IPS-20b (cell line): Measurements from ENCODE around the gene C19orf53.

ENCODE experiments used
- H3K27ac ChIP-seq: one replicate; pipeline ENCODE4 v1.5.1; 2013; ENCODE audit warnings: low read length
- H3K27me3 ChIP-seq: 2 replicates; pipeline ENCODE4 v1.6.1; 2013; ENCODE audit warnings: mild to moderate bottlenecking, low read length, inconsistent platforms; ENCODE audit not compliant: insufficient read depth
- H3K36me3 ChIP-seq: 2 replicates; pipeline ENCODE4 v1.6.1; 2013; ENCODE audit warnings: low read depth, mild to moderate bottlenecking, inconsistent platforms, low read length, moderate library complexity; ENCODE audit not compliant: insufficient read depth
- H3K4me1 ChIP-seq: 2 replicates; pipeline ENCODE4 v1.6.1; 2013; ENCODE audit warnings: mild to moderate bottlenecking, control low read depth, inconsistent platforms, low read length, moderate library complexity; ENCODE audit not compliant: insufficient read depth
- H3K4me3 ChIP-seq: 2 replicates; pipeline ENCODE4 v1.5.1; 2013; ENCODE audit warnings: mild to moderate bottlenecking, low read length, inconsistent platforms
- H3K9ac ChIP-seq: 2 replicates; pipeline ENCODE4 v1.6.1; 2013; ENCODE audit warnings: low read depth, mild to moderate bottlenecking, inconsistent platforms, low read length, moderate library complexity
- H3K9me3 ChIP-seq: 2 replicates; pipeline ENCODE4 v1.6.1; 2013; ENCODE audit warnings: mild to moderate bottlenecking, low read depth, low read length, inconsistent platforms; ENCODE audit not compliant: insufficient read depth

Gene C19orf53

DNA sequence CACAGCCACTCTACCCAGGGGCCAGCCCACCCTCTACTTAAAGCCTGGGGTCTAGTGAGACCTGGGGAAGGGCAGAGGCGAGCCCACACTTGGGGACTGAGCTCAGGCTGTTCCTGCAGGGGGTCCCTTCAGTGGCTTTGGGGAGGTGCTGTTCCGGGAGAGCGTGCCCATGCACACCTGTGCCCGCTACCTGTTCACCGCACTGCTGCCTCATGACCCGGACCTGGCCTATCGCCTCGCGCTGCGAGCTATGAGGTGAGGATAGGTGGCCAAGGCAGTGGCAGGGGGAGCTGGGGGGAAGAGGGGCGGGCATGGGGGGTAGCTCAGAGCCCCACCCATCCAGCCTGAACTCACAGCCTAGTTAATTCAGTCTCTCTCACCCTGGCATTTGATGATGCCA is 45.0 kb downstream of the C19orf53 start:
- Histone ChIP-seq H3K4me1 (no peaks in the 10 kb centered on the region), H3K9me3 (no peaks in the 10 kb centered on the region), H3K36me3 (peaks cover 43% of the 10 kb centered on the region), H3K27ac (no peak overlapping the region), H3K27me3 (no peaks in the 10 kb centered on the region), H3K9ac (no peak overlapping the region), H3K4me3 (no peak overlapping the region)

GRCh38 chr19:13821292-13821691 is 47.0 kb downstream of the C19orf53 start:
- Histone ChIP-seq H3K27ac (no peak overlapping the region), H3K4me3 (no peak overlapping the region), H3K9ac (no peak overlapping the region), H3K9me3 (no peaks in the 10 kb centered on the region), H3K4me1 (no peaks in the 10 kb centered on the region), H3K36me3 (peaks cover 41% of the 10 kb centered on the region), H3K27me3 (no peaks in the 10 kb centered on the region)

DNA sequence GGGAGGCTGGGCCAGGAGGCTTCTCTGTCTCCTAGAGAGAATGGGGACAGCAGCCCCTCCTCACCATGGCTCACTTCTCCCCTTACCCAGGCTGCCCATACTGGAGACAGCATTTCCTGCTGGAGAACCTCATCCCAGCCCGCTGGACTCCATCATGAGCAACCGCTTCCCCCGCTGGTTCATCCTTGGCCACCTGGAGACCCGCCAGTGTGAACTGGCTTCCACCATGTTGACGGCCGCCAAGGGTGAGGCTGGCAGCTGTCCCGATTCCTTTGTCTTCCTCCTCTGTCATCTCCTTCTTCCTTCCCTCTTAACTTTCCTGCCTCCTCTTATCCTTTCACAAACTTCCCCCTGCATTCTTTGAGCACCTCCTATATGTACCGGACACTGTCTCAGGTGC is 49.0 kb downstream of the C19orf53 start:
- no peak overlapping the region for H3K9ac ChIP-seq
- no peaks in the 10 kb centered on the region for H3K9me3 ChIP-seq
- H3K27ac ChIP-seq, result no peak overlapping the region
- H3K4me1 ChIP-seq, result no peaks in the 10 kb centered on the region
- H3K4me3 ChIP-seq, result no peak overlapping the region
- H3K27me3 ChIP-seq, result no peaks in the 10 kb centered on the region
- H3K36me3 ChIP-seq, result peaks cover 53% of the 10 kb centered on the region

GRCh38 chr19:13823901-13824300 is 49.6 kb downstream of the C19orf53 start:
- Histone ChIP-seq H3K27ac (no peak overlapping the region), H3K27me3 (no peaks in the 10 kb centered on the region), H3K4me3 (no peak overlapping the region), H3K4me1 (no peaks in the 10 kb centered on the region), H3K36me3 (peaks cover 59% of the 10 kb centered on the region), H3K9me3 (no peaks in the 10 kb centered on the region), H3K9ac (no peak overlapping the region)

GRCh38 chr19:13824703-13825102 is 50.4 kb downstream of the C19orf53 start:
- Histone ChIP-seq H3K9me3 (no peaks in the 10 kb centered on the region), H3K4me1 (no peaks in the 10 kb centered on the region), H3K9ac (no peak overlapping the region), H3K27ac (no peak overlapping the region), H3K27me3 (no peaks in the 10 kb centered on the region), H3K36me3 (peaks cover 62% of the 10 kb centered on the region), H3K4me3 (no peak overlapping the region)

DNA sequence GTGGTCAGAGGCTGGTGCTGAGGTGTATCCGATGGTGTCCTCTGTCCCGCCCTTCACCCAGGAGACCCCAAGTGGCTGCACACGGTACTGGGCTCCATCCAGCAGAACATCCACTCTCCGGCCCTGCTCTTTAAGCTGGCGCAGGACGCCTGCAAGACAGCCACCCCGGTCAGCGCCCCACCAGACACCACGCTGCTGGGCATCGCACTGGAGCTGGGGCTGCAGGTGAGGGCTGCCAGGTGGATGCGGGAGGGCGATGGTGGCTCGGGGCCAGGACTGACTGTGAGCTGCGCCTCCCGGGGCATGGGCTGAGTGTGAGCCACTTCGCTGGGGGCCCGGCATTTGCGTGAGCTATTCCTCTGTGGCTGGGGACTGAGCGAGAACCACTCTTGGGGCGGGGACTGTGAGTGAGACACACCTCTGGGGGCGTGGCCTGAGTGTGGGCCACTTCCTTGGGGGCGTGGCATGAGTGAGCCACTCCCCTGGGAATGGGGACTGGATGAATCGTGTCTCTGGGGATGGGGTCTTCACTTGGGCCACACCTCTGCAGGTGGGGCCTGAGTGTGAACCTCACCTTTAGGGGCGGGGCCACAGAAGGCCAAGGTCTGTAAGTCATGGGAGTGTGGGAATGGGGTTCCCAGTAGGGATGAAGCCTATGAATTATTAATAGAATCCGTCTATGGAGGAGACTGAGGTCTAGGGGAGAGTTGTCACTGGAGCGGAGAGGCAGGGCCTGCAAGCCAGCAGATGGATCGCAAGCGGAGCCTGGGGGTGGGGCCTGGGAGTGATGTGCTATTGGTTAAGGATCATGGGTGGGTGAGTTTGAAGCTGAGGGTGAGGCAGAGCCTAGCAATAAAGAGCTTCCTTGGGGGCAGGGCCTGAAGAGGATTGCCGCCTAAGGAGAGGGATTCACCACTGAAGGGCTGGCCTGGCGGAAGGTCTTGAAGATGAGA is 51.5 kb downstream of the C19orf53 start:
- H3K9ac ChIP-seq, result no peak overlapping the region
- H3K27ac ChIP-seq, result no peak overlapping the region
- H3K9me3 ChIP-seq, result no peaks in the 10 kb centered on the region
- no peaks in the 10 kb centered on the region for H3K27me3 ChIP-seq
- no peak overlapping the region for H3K4me3 ChIP-seq
- H3K4me1 ChIP-seq, result no peaks in the 10 kb centered on the region
- H3K36me3 ChIP-seq, result peaks cover 63% of the 10 kb centered on the region

DNA sequence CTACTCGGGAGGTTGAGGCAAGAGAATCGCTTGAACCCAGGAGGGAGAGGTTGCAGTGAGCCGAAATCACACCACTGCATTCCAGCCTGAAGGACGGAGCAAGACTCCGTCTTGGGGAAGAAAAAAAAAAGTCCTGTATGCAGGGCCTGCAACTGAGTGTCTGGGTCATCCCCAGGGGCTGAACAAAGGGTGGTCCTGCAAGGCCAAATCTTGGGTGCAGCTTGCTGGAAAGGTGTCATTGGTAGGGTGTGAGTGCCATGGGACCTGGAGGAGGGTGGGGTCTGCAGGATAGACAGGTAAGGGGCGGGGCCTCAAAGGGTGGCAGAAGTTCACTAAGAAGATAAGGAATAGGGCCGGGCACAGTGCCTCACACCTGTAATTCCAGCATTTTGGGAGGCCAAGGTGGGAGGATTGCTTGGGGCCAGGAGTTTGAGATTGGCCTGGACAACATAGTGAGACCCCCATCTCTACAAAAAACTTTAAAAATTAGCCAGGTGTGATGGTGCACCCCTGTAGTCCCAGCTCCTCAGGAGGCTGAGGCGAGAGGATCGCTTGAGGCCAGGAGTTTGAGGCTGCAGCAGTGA is 52.5 kb downstream of the C19orf53 start:
- no peak overlapping the region for H3K27ac ChIP-seq
- peaks cover 58% of the 10 kb centered on the region for H3K36me3 ChIP-seq
- no peaks in the 10 kb centered on the region for H3K9me3 ChIP-seq

DNA sequence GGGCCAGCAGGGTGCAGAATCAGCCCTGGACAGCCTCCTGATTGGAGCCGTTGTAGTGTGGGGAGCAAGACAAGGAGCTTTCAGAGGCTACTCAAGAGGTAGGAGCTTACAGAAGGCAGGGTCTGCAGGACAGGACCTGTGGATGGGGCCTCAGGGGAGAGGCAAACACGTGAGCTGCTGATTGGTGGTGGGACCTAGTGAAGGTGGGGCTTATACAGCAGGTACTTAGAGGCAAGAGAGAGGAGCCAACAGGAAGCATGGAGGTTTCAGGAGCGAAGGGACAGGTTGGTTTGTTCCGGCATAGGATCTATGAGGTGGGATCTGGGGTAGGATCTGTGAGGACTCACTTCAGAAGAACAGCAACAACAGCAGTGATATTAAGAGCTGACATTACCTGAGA is 53.4 kb downstream of the C19orf53 start:
- Histone ChIP-seq H3K27me3 (no peaks in the 10 kb centered on the region), H3K9me3 (no peaks in the 10 kb centered on the region), H3K36me3 (peaks cover 50% of the 10 kb centered on the region), H3K9ac (no peak overlapping the region), H3K4me1 (no peaks in the 10 kb centered on the region), H3K27ac (no peak overlapping the region), H3K4me3 (no peak overlapping the region)

More for the DNA sequence above, 52.5 kb downstream of the C19orf53 start:
- Histone ChIP-seq H3K9ac (no peak overlapping the region), H3K4me1 (no peaks in the 10 kb centered on the region), H3K4me3 (no peak overlapping the region), H3K27me3 (no peaks in the 10 kb centered on the region)
